ENCODE measurements around the gene RAB31.

RAB31 gene

DNA sequence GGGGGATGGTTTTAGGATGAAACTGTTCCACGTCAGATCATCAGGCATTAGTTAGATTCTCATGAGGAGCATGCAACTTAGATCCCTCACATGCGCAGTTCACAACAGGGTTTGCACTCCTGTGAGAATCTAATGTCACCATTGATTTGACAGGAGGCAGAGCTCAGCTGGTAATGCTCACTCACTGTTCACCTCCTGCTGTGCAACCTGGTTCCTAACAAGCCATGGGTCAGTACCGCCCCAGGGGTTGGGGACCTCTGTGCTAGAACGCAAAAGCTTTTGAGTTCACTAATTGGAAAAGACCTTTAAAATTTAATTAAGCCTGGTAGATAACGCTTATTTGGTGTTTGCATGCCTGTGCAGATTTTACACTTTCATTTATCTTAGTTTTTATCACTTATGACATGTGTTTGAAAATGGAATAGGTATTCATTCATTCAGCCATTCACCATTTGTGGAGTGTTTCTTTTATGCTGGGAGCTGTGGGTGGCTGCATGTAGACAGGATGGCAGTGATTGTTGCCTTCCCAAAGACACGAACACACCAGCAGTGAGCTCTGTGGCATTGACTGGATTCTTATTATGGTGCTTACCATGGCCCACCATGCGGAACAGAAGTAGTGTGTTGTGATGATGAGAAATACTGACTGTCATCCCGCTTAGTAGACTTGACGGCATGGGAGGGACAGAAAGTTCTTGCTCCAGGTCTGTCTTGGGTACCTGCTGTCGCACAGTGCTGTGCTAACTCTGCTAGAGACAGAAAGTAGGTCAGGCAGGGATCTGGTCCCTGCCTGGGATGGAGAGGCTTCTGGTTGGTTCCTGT lies 6.4 kb downstream of the RAB31 start:
- DNase-seq, result no peak

GRCh38 chr18:9715088-9715343 lies 6.9 kb downstream of the RAB31 start:
- no peak for DNase-seq

DNA sequence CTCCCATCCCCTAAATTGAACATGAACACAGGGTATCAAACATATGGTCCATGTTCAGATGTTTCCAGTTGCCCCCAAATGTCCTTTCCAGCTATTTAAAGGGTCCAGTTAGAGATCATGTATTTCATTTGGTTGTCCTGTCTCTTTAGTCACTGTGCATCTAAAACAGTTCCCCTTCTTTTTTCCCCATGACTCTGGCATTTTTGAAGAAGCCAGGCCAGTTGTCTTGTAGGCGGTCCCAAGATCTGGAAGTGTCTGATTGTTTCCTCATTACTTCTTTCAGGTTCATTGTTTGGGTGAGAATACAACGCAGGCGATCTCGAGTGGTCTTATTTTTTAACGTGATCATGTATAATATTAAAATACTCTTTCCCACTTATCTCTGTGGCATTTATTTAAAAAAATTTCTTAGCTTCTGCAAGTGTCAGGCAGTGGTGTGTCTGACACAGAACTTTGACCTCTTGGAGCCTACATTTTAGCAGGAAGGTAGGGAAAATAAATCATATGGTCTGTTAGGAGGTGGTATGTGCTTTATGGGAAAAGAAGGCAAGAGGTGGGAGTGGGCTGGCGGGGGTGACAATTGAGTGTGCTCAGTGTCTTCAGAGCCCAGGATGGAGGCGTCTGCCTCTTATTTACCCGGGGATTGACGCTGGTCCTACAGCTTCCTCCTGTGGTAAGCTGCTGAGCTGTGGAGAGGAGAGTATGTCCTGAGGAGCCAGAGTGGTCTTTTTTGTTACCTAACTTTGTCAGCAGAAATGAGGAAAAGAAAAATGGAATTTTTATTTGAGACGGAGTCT lies 8.1 kb downstream of the RAB31 start:
- no peak for DNase-seq

DNA sequence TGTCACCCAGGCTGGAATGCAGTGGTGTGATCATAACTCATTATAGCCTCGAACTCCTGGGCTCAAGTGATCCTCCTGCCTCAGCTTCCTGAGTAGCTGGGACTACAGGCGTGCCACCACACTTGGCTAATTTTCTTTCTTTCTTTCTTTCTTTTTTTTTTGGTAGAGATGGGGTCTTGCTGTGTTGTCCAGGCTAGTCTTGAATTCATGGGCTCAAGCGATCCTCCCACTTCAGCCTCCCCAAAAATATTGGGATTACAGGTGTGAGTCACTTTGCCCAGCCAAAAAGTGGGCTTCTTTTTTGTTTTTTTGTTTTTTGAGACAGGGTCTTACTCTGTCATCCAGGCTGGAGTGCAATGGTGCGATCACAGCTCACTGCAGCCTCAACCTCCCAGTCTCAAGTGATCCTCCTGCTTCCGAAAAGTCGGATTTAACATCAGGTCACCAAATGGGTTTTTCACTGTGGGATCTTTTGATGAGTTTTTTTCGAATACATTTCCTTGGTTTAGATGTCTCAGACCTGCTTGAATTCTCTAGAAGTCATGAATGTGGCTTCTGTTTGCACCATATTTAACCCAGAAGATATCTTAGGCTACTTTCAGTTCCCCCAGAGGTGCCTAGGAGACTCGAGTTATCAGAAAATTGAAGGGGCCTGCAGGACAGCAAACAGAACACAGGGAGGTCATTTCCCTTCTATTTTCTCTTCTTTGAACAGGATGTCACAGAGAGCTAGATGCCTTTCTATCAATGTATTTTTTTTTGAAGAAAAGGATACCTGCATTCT lies 8.9 kb downstream of the RAB31 start:
- DNase-seq, result no peak

DNA sequence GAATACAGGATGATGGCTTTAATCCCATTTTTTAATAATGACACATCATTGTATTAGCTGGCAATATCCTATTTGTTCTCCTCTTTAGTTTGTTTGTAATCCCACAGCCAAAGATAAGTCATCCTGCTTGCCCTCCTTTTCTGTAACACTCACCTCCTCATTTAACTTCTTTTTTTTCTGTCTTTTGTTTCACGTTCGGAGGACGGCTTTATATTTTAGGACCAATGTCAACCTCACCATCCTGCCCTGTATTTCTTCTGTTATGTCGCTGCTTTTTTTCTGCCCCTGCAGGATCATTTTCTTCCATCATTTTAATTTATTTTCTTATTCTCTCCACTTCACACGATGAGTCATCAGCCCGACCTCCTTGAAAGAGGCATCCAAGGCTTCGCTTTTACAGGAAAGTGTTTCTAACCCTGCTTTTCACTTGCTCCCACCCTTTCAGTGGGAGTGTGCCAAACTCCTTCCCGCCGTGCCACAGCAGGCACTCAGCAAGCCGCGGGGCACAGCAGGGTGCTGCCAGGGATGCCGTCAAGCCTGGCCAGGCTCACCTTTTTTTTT lies 11.4 kb downstream of the RAB31 start:
- no peak for DNase-seq

DNA sequence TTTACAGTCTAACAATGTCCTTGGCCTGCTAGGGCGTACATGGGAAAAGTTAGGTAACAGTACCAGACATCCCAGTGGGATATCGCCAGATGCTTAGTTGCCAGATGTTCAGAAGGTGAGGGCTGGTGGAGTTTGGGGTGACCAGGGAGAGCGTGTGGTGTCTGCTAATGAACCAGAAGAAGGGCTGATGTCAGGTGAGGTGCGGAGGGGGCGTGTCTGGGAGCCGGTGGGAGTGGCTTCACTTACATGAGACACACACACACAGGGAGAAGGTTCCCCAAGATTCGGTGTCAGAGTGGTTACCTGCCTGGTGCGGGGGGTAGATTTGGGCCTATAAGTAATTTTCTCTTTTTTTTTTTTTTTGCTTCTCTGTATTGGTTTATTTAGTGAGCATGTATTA lies 12.2 kb downstream of the RAB31 start:
- DNase-seq, result no peak

DNA sequence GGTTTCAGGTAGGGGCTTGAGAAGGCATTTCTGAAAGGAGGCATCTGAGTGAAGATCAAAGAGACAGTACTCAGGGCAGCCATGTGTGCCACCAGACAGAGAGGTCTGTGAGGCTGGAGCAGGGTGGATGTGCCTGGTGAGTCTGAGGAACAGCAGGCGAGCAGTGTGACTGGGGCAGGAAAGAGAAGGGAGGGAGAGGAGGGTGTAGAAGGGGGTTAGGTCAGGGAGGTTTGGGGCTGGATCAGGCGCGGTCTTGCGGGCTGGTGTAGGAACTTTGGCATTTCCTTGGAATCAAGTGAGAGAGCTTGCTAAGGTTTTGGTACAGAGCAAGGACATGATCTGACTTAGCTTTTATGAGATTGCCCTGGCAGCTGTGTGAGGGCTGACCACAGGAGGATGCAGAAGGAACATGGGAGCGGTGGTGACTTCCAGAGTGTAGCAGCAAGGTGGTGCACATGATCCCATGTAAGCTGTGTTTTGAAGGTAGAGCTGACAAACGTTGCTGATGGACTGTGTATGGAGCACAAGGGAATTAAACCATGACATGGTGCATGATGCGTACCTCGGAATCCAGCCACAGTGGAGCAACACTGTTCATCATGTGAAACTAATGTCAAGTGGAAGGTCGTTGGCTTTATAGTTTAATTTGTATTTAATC lies 13.9 kb downstream of the RAB31 start:
- no peak for DNase-seq

- no peak for DNase-seq
These were observed 14.6 kb downstream of the RAB31 start for GRCh38 chr18:9722691-9723090.

- no peak for DNase-seq
These were observed 16.9 kb downstream of the RAB31 start for GRCh38 chr18:9724797-9725585.

- DNase-seq, result no peak
These were observed 18.1 kb downstream of the RAB31 start for GRCh38 chr18:9726175-9726574.

- DNase-seq, result no peak
These were observed 18.8 kb downstream of the RAB31 start for GRCh38 chr18:9726936-9727335.

DNA sequence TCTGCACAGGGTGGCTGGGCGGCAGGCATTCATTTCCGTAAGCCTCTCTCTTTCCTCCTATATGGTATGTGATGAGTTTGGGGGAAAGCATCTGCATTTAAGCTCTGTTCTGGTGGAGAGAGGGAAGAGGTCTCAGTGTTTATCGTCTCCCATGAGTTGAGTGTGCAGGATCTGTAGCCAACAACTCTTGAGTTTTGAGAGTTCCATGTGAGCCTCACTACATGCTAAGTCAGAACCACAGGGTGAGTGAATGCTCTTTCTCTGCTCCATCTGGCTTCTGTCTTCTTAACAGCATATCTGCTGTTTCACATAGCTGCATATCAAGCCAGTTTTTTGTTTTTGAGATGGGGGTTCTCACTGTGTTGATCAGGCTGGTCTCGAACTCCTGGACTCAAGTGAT lies 22.7 kb downstream of the RAB31 start:
- no peak for DNase-seq

DNA sequence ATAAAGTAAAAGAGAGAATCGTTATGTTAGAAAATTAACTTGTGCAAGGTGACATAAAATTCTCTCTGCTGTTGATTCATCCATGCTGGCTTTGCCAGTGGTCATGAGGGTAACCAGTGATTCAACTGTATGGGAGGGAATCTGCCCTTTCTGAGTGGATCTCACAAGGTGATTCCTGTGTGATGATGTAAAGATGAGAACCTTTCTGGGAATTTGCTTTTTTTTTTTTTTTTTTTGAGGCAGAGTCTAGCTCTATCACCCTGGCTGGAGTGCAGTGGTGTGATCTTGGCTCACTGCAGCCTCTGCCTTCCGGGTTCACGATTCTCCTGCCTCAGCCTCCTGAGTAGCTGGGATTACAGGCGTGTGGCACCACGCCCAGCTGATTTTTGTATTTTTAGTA lies 23.3 kb downstream of the RAB31 start:
- no peak for DNase-seq

- no peak for DNase-seq
These were observed 23.9 kb downstream of the RAB31 start for GRCh38 chr18:9732031-9732430.

DNA sequence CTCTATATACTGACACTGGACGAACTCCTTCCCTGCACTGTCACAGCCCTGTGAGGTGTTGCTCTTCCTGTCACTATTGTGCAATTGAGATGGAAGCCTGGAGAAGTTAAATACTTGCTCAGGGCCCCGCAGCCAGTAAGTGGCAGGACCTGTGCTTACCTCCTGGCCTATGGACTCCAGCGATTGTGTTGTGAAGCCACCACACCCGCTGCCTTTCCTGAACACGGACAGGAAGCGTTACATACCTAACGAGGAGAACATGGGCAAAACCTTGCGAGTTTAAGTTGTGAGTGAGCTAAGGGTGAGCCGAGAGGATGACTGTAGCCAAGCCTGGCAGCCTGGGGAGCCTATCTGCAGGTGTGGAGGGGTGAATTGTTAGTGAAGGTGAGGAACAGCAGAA lies 26.1 kb downstream of the RAB31 start:
- DNase-seq, result no peak

GRCh38 chr18:9735238-9735637 lies 27.1 kb downstream of the RAB31 start:
- no peak for DNase-seq

DNA sequence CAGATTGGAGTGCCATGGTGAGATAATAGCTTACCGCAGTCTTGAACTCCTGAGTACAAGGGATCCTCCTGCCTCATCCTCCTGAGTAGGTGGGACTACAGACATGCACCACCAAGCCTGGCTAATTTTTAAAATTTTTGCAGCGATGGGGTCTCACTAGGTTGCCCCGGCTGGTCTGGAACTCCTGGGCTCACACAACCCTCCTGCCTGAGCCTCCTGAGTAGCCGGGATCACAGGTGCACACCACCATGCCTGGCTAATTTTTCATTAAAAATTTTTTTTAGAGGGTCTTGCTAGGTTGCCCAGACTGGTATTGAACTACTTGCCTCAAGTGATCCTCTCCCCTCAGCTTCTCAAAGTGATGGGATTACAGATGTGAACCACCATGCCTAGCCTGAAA lies 27.8 kb downstream of the RAB31 start:
- no peak for DNase-seq

DNA sequence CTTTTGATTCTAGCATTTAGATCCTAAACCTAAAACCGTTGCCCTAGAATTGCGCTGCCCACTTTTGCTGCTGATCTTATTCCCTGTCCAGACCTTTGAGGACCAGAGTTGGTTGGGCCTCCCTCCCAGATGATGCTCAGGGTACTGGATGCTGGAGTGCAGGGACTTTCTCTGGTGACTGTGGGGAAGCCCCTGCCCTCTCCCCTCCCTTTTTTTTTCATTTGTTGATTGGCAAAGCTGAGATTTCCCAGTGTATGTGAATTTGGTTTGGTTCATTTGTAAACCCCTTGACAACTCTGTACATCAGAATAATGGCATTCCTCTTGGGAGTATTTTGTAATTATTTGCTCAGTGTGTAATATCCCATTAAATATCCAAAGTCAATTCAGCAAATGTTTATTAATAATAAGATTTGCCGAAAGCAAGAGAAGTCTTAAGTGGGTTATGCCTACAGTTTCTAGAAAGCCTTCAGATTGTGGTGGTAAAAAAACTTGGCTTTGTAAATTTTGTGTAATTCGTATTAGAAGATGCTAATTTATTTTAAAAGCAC lies 28.3 kb downstream of the RAB31 start:
- DNase-seq, result no peak

DNA sequence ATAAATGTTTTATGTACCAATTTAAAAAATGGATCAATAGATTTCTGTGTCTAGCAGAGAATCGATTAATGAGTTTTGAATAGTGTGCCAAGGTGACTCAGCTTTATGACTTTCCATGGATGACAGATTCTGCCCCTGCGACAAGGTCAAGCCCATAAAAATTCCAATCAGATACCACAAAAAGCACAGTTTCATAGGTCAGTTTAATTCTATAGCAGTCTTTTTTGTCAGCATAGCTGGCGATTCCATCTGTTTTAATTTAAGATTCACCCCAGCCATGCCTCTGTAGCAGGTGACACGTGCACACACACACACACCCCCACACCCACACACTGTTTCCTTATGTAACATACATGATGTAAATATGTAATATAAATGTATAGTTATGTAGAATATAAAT lies 28.9 kb downstream of the RAB31 start:
- DNase-seq, result no peak

DNA sequence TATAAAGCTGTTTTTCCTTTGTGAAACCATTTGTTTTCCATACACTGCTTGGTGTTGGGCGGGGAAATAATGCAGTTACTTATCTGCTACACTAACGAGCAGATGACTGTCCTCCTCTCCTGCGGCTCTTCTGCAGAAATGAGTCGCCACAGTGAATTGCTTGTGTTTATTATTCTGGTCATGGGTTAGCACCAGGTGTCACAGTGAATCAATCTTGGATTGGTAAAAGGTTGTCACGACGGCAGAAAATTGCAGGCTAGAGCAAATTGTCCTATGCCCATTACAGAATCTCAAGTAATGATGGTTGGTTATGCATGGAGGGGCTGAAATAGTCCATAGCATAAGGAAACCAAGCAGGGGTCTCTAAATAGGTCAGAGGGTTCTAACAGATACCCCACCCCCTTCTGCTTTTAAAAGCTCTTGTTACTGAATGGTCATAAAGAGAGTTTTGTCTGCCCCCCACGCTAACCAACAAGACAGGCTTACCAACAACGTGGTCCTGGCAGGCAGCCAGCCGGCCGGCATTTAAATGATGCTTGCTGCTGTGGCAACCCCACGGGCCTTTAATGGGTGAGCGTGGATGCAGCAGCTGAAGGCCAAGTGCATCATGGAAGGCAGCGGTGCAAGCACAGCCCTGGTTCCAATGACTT lies 29.5 kb downstream of the RAB31 start:
- no peak for DNase-seq

GRCh38 chr18:9738266-9738969 lies 30.3 kb downstream of the RAB31 start:
- DNase-seq, result no peak

Data from stimulated activated CD4-positive, alpha-beta T cell treated with anti-CD3 and anti-CD28 coated beads, Interleukin-4, amount 100 ng/mL, for 1 hour (primary cell).